Forelimb muscle (tissue), 1 donor: ENCODE measurements around the gene MED27. TPM values are rescaled to one million over a fixed set of nuclear protein-coding genes. Genes with fewer than 3 reads are reported as not detected.

ENCODE experiments used
- DNase-seq: peaks from one replicate; pipeline ENCODE4 v3.0.0-alpha.2; 2013; ENCODE audit warnings: low read depth
- polyA plus RNA-seq: library from polyadenylated mRNA; unstranded; fragments of 120-200 nt; gene quantifications from one replicate; pipeline ENCODE4 v1.2.1, GENCODE V29; 2013; ENCODE audit not compliant: insufficient read length

The MED27 gene
- polyA plus RNA-seq, 1 donor, result 12.9 TPM

GRCh38 chr9:131965841-131966240 lies 113.8 kb downstream of the MED27 start:
- no peak for DNase-seq

- DNase-seq, result no peak
Observed at GRCh38 chr9:131965103-131965502, 114.6 kb downstream of the MED27 start.

GRCh38 chr9:131963072-131964030 lies 116.3 kb downstream of the MED27 start:
- no peak for DNase-seq

- DNase-seq, result no peak
Observed at GRCh38 chr9:131961496-131961880, 118.2 kb downstream of the MED27 start.

GRCh38 chr9:131960851-131961495 lies 118.7 kb downstream of the MED27 start:
- DNase-seq, result no peak

GRCh38 chr9:131960311-131960710 lies 119.4 kb downstream of the MED27 start:
- no peak for DNase-seq

GRCh38 chr9:131959887-131960286 lies 119.8 kb downstream of the MED27 start:
- DNase-seq, result no peak

GRCh38 chr9:131959056-131959455 lies 120.6 kb downstream of the MED27 start:
- no peak for DNase-seq

GRCh38 chr9:131954299-131954698 lies 125.4 kb downstream of the MED27 start:
- DNase-seq, result no peak

GRCh38 chr9:131951905-131952304 lies 127.8 kb downstream of the MED27 start:
- DNase-seq, result no peak

- DNase-seq, result no peak
Observed at GRCh38 chr9:131951155-131951554, 128.5 kb downstream of the MED27 start.

GRCh38 chr9:131950487-131950886 lies 129.2 kb downstream of the MED27 start:
- no peak for DNase-seq

GRCh38 chr9:131946180-131946579 lies 133.5 kb downstream of the MED27 start:
- DNase-seq, result no peak

GRCh38 chr9:131943351-131943841 lies 136.3 kb downstream of the MED27 start:
- DNase-seq, result no peak

GRCh38 chr9:131942146-131942720 lies 137.4 kb downstream of the MED27 start:
- no peak for DNase-seq

- no peak for DNase-seq
Observed at GRCh38 chr9:131937451-131937850, 142.2 kb downstream of the MED27 start.

- no peak for DNase-seq
Observed at GRCh38 chr9:131936929-131937328, 142.7 kb downstream of the MED27 start.

GRCh38 chr9:131934673-131935072 lies 145.0 kb downstream of the MED27 start:
- no peak for DNase-seq

GRCh38 chr9:131927091-131927490 lies 152.6 kb downstream of the MED27 start:
- no peak for DNase-seq

GRCh38 chr9:131926360-131926922 lies 153.2 kb downstream of the MED27 start:
- DNase-seq, result no peak

- no peak for DNase-seq
Observed at GRCh38 chr9:131925677-131926177, 153.9 kb downstream of the MED27 start.

- DNase-seq, result no peak
Observed at GRCh38 chr9:131923766-131924165, 155.9 kb downstream of the MED27 start.
